ENCODE measurements around the gene CPNE7.

DNA sequence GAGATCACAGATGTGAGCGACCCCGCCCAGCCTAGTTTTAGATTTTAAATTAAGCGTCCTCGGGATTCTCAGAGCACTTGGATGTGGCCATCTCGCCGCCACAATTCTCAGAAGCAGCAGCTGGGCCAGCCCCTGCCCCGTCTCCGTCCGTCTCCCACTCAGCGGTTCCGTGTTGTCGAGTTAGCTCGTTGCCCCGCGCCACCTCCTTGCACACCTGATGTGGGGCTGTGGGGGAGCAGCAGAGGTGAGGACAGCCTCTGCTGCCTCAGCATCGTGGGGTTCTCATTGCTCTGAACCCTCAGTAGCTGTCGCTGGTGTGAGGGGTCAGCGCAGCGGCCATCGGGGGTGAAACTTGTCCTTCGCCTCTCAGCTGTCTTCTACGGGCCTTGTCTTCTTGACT lies 23.2 kb upstream of the CPNE7 start:
- TF ChIP-seq ZBTB8A (tag by site-specific recombination; IDR thresholded peaks at IDR 0.05) (no peak), CTCF (tag by site-specific recombination; IDR thresholded peaks at IDR 0.05) (no peak), ZBTB21 (tag by site-specific recombination; IDR thresholded peaks at IDR 0.05) (no peak), AEBP2 (tag by site-specific recombination; IDR thresholded peaks at IDR 0.05; ENCODE audit: borderline replicate concordance) (no peak), ZNF174 (tag by site-specific recombination; IDR thresholded peaks at IDR 0.05) (no peak), ZXDB (tag by site-specific recombination; IDR thresholded peaks at IDR 0.05) (no peak), ZNF513 (tag by site-specific recombination; IDR thresholded peaks at IDR 0.05) (no peak), HOXA7 (CRISPR knock-in tag; IDR thresholded peaks at IDR 0.05; ENCODE audit: borderline replicate concordance) (no peak), ZNF544 (tag by site-specific recombination; IDR thresholded peaks at IDR 0.05) (no peak), ZNF624 (tag by site-specific recombination; IDR thresholded peaks at IDR 0.05) (no peak), FEZF1 (tag by site-specific recombination; IDR thresholded peaks at IDR 0.05) (no peak), ZNF335 (tag by site-specific recombination; conservative IDR thresholded peaks at IDR 0.05) (no peak)

All from HEK293 (cell line).